WERI-Rb-1 (cell line): Measurements from ENCODE around the gene BCAS3.
"Not testable (repeated sequence)": the region's sequence is repeated elsewhere in the genome, so short reads cannot be mapped to it uniquely, and the experiment has no call there.

Experiments
- DNase-seq: peaks from one replicate; pipeline ENCODE4 v3.0.0-alpha.2; 2020
- H3K27ac ChIP-seq: fragments of 250-450 bp; sonication (Bioruptor Pico); 2 replicates; pipeline ENCODE4 v1.5.1; 2020; ENCODE audit warnings: mild to moderate bottlenecking, moderate library complexity
- H3K27me3 ChIP-seq: fragments of 250-450 bp; sonication (Bioruptor Pico); 2 replicates; pipeline ENCODE4 v1.5.1; 2021; ENCODE audit warnings: mild to moderate bottlenecking, low read depth, moderate library complexity; ENCODE audit not compliant: insufficient read depth, severe bottlenecking
- H3K36me3 ChIP-seq: fragments of 250-450 bp; sonication (Bioruptor Pico); 2 replicates; pipeline ENCODE4 v1.5.1; 2020; ENCODE audit warnings: mild to moderate bottlenecking, moderate library complexity
- H3K4me3 ChIP-seq: 2 replicates; pipeline ENCODE4 v1.5.1; 2011; ENCODE audit warnings: low read depth, mild to moderate bottlenecking, control low read depth, low read length
- H3K9me3 ChIP-seq: fragments of 250-450 bp; sonication (Bioruptor Pico); 2 replicates; pipeline ENCODE4 v1.5.1; 2021; ENCODE audit warnings: mild to moderate bottlenecking, moderate library complexity; ENCODE audit not compliant: severe bottlenecking
- TF ChIP-seq, protein P1 (sequence below): IDR thresholded peaks from 2 replicates; pipeline ENCODE4 v1.5.1; 2011; ENCODE audit warnings: low read depth, mild to moderate bottlenecking, control low read depth, inconsistent platforms, low read length

The BCAS3 gene

GRCh38 chr17:60661489-60661888 lies 16.2 kb upstream of the BCAS3 start:
- H3K9me3 ChIP-seq: no peaks in the 10 kb centered on the region
- no peak overlapping the region for H3K4me3 ChIP-seq
- DNase-seq: no peak
- TF ChIP-seq, protein P1, sequence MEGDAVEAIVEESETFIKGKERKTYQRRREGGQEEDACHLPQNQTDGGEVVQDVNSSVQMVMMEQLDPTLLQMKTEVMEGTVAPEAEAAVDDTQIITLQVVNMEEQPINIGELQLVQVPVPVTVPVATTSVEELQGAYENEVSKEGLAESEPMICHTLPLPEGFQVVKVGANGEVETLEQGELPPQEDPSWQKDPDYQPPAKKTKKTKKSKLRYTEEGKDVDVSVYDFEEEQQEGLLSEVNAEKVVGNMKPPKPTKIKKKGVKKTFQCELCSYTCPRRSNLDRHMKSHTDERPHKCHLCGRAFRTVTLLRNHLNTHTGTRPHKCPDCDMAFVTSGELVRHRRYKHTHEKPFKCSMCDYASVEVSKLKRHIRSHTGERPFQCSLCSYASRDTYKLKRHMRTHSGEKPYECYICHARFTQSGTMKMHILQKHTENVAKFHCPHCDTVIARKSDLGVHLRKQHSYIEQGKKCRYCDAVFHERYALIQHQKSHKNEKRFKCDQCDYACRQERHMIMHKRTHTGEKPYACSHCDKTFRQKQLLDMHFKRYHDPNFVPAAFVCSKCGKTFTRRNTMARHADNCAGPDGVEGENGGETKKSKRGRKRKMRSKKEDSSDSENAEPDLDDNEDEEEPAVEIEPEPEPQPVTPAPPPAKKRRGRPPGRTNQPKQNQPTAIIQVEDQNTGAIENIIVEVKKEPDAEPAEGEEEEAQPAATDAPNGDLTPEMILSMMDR: no peak
- H3K36me3 ChIP-seq: peaks cover 91% of the 10 kb centered on the region
- no peak overlapping the region for H3K27ac ChIP-seq
- H3K27me3 ChIP-seq: no peaks in the 10 kb centered on the region

DNA sequence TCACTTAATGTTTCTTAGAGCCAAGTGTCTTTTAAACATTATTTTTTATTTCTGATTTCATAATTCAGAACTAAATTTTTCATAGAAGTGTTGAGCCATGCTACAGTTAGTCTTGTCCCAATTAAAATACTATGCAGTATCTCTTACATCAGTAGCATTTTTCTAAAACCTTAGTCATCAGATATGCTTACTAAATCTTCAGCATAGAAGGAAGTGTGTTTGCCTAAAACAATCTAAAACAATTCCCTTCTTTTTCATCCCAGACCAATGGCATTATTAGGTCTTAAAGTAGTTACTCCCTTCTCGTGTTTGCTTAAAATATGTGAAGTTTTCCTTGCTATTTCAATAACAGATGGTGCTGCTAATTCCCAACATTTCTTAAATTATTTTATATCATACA lies 13.6 kb upstream of the BCAS3 start:
- Histone ChIP-seq H3K4me3 (no peak overlapping the region), H3K36me3 (peaks cover 69% of the 10 kb centered on the region), H3K27me3 (no peaks in the 10 kb centered on the region), H3K27ac (no peak overlapping the region), H3K9me3 (no peaks in the 10 kb centered on the region)
- no peak for DNase-seq
- TF ChIP-seq, protein P1: no peak

DNA sequence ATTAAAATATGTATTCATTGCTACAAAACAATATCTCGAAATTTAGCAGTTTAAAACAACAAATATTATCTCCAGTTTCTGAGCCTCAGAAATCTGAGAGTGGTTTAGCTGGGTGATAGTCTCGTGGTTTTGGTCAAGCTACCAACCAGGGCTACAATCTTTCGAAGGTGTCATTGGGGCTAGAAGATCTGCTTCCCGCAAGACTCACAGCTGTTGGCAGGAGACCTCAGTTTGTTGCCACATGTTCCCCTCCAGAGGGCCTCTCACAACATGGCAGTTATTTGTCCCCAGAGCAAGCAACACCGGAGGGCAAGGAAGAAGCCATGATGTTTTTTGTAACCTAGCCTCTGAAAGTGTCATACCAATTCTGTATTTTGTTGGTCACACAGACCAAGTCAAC lies 12.0 kb upstream of the BCAS3 start:
- H3K9me3 ChIP-seq: no peaks in the 10 kb centered on the region
- TF ChIP-seq, protein P1: no peak
- no peaks in the 10 kb centered on the region for H3K27me3 ChIP-seq
- no peak overlapping the region for H3K4me3 ChIP-seq
- peaks cover 54% of the 10 kb centered on the region for H3K36me3 ChIP-seq
- H3K27ac ChIP-seq: no peak overlapping the region
- no peak for DNase-seq

- not testable (repeated sequence) for H3K27me3 ChIP-seq, DNase-seq, H3K27ac ChIP-seq, H3K4me3 ChIP-seq, H3K9me3 ChIP-seq
- peaks cover 29% of the 10 kb centered on the region for H3K36me3 ChIP-seq
These were observed 8.9 kb upstream of the BCAS3 start for GRCh38 chr17:60668741-60669140.

- Histone ChIP-seq H3K36me3 (peaks cover 4% of the 10 kb centered on the region), H3K27ac (no peak overlapping the region), H3K4me3 (no peak overlapping the region), H3K27me3 (no peaks in the 10 kb centered on the region), H3K9me3 (peaks cover 4% of the 10 kb centered on the region)
- DNase-seq: no peak
- TF ChIP-seq, protein P1: no peak
These were observed 6.2 kb upstream of the BCAS3 start for GRCh38 chr17:60671482-60671881.

- not testable (repeated sequence) for DNase-seq, H3K9me3 ChIP-seq, H3K27ac ChIP-seq, H3K27me3 ChIP-seq, H3K4me3 ChIP-seq, H3K36me3 ChIP-seq
These were observed 3.0 kb upstream of the BCAS3 start for GRCh38 chr17:60674637-60675036.

- no peak overlapping the region for H3K4me3 ChIP-seq
- H3K27ac ChIP-seq: no peak overlapping the region
- H3K9me3 ChIP-seq: peaks cover 4% of the 10 kb centered on the region
- H3K36me3 ChIP-seq: no peaks in the 10 kb centered on the region
- no peaks in the 10 kb centered on the region for H3K27me3 ChIP-seq
- no peak for DNase-seq
- TF ChIP-seq, protein P1: no peak
These were observed 1.7 kb upstream of the BCAS3 start for GRCh38 chr17:60675997-60676396.
